ENCODE measurements around the gene TERB2.
"Not testable (repeated sequence)": the region's sequence is repeated elsewhere in the genome, so short reads cannot be mapped to it uniquely, and the experiment has no call there.

The TERB2 gene

DNA sequence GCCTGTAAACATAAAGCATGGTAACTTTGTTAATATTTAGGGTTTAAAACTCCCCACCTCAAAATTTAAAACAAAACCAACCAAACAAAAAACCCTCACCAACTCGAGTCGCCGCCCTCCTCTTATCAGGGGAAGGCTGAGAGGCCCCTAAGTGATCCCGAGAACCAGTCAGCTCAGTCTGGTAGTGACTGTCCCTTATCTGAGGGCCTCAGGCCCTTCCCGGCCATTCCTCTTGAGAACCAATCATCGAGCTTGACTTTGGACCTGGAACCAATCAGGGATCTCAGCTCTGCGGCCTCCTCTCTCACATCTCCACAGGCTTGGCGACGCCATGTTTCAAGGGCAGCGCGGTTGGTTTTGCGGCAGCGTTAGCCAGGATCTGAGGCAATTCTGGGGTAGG, at the start of gene TERB2:
TSS of gene TERB2 (plus strand) at position 300 of the 400 bp plus-strand sequence. CDS start at position 332, 32 bp downstream.
- DNase-seq: no peak

DNA sequence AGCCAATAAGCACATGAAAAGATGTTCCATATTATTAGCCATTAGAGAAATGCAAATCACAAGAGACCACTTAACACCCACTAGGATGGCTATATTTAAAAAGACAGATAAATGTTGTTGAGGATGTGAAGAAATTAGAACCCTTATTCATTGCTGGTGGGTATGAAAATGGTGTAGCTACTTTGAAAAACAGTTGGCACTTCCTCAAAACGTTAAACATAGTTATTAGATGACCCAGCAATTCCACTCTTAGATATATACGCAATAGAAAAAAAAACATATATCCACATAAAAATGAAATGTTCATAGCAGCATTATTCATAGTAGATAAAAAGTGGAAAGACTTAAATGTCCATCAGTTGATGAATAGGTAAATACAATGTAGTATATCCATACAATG, 47.1 kb upstream of the TERB2 start:
- DNase-seq: no peak

DNA sequence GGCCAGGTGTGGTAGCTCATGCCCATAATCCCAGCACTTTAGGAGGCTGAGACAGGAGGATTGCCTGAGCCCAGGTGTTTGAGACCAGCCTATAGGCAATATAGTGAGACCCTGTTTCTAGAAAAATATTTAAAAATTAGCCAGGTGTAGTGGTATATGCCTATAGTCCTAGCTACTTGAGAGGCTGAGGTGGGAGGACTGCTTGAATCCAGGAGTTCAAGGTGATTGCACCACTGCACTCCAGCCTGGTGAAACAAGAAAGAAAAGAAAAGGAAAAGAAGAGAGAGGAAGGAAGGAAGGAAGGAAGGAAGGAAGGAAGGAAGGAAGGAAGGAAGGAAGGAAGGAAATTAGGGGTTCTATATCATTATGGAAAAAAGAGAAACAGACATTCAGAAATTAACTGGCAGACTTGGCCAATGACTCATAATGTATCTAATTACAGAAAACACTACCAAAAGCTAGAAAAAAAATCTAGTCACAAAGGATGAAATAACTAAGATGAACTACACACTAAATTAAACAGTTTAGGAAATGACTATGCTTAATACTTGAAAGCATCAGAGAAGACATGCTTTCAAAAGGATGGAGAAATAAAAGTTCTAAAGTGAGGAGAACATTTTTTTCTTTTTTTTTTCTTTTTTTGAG, 45.4 kb upstream of the TERB2 start:
- no peak for DNase-seq

GRCh38 chr15:44912186-44912585, 44.3 kb upstream of the TERB2 start:
- not testable (repeated sequence) for DNase-seq

GRCh38 chr15:44912974-44913448, 43.5 kb upstream of the TERB2 start:
- DNase-seq: not testable (repeated sequence)

- DNase-seq: no peak
Measured at GRCh38 chr15:44918136-44918535, 38.4 kb upstream of the TERB2 start.

DNA sequence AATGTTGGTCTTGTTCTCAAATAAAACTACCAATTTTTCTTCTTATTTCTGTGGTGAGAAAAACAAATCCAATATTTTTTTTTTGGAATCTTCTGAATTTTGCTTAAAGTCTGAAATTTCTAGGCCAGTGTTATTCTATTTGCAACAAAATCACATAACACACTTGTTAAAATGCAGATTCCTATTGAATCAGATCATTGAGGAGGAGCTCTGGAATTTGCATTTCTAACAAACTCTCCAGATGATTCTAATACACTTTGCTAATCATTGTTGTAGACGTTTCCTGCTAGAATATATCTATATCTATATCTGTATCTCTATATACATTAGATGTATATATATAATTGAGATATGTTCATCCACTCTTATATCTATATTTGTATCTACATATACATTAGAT, 27.8 kb upstream of the TERB2 start:
- DNase-seq: not testable (repeated sequence)

- not testable (repeated sequence) for DNase-seq
Measured at GRCh38 chr15:44930283-44930682, 26.2 kb upstream of the TERB2 start.

GRCh38 chr15:44958302-44958701, 1.8 kb downstream of the TERB2 start:
- DNase-seq: not testable (repeated sequence)

DNA sequence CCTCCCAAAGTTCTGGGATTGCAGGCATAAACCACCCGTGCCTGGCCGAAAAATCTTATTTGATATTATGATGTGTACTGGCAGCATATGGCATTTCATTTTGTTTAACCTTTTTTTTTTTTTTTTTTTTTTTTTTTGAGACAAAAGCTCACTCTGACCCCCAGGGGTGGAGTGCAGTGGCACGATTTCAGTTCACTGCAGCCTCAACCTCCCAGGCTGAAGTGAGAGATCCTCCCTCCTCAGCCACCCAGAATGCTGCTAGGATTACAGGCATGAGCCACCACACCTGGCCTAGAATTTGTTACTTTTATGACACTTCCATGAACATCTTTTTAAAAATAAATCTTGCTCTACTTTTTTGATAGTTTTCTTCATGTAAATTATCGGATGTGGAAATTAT, 12.0 kb downstream of the TERB2 start:
- no peak for DNase-seq

GRCh38 chr15:44971036-44971435, 14.5 kb downstream of the TERB2 start:
- no peak for DNase-seq

DNA sequence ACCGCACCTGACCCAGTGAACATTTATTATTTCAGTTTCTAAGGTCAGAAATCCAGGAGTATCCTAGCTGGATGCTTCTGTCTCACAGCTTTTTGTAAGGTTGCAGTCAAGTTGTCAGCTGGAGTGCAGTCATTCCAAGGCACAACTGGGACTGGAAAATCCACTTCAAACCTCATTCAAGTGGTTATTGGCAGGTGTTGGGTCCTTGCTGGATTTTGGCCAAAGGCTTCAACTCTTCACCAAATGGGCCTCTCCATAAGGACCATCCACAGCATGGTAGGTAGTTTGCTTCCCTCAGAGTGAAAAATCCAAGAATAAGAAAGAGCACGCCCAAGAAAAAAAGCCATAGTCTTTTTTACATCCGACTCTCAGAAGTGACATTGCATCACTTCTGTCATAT, 19.7 kb downstream of the TERB2 start:
- DNase-seq: peak; percentile 46

DNA sequence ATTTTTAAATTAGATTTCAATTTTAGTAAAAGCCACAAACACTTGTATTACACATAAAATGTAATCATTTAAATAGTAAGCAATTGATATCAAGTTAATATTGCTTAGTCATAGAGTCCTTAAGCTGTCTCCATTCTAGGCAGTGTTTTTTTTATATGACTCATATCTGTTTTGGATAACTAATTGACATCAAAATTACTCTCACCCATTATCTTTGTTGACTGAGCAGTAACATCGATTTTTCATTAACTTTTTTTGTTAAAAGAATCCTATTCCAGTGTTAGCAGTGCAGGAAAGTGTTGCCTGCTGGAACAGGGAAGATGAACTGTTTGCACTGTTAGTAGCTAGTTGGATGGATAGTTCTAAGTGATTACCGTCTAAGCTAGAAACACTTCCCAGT, 21.3 kb downstream of the TERB2 start:
- not testable (repeated sequence) for DNase-seq

DNA sequence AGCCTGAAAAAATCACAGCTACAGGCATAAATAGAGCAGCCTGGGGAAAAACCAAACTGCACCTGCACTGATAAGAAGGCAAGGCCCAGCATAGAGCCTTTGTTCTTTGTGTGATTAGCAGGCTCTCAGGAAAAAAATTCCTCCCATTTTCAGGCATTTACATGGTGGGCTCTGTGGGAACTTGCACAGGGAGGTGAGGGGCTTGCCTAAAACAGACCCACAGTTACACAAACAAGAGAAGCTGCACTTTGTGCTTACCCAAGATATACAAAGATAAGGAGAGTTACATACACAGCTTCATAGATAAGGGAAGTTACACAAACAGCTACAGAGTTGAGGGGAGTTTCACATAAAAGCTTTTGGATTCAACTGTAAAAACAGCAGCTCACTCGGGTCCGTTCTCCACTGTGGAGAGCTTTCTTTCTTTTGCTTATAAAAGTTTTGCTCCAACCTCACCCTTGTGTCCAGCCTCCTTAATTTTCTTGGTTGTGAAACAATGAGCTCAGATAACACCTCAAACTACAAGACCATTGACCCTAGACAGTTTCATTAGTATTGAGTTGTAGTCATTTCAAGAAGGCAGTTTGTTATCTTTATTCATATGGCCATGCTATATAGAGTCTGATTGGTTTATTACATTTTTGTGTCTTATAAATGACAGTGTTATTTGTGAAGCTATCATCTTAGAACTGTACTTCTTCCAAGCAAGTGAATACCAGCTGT, 23.3 kb downstream of the TERB2 start:
- DNase-seq: not testable (repeated sequence)

- DNase-seq: not testable (repeated sequence)
Measured at GRCh38 chr15:44984144-44984543, 27.7 kb downstream of the TERB2 start.

GRCh38 chr15:44986346-44987055, 30.0 kb downstream of the TERB2 start:
- DNase-seq: not testable (repeated sequence)

- not testable (repeated sequence) for DNase-seq
Measured at GRCh38 chr15:44987711-44988110, 31.2 kb downstream of the TERB2 start.

DNA sequence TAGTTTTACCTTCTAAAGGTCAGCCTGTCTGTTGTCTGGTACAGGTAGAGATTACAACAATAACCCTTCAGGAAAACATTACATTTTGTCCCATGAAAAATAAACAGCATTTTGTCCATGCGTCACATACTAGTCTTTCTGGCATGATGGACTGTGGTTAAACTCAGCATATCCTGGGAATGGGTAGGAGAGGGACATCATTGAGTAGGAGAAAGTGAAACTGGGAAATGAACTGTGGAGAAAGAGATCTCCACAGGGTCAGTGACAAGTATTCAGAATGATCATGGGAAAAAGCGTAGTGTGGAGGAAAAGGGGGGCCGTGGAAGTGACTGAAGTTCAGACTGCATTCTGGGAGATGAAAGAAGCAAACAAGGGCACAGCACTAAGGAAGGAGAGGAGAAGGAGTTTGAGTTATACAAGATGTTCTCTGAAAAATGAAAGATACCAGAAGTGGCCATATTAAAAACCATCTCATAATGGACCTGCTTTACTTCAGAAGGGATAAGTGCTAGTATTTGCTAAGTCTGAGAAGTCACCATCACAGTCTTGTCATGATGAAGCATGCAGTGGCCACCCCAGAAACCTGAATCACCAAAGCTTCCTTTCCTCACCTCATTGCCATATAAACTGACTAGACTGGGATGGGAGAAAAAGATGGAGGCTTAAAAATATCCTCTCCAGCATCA, 31.8 kb downstream of the TERB2 start:
- DNase-seq: not testable (repeated sequence)

- DNase-seq: not testable (repeated sequence)
Measured at GRCh38 chr15:44988870-44989219, 32.4 kb downstream of the TERB2 start.

DNA sequence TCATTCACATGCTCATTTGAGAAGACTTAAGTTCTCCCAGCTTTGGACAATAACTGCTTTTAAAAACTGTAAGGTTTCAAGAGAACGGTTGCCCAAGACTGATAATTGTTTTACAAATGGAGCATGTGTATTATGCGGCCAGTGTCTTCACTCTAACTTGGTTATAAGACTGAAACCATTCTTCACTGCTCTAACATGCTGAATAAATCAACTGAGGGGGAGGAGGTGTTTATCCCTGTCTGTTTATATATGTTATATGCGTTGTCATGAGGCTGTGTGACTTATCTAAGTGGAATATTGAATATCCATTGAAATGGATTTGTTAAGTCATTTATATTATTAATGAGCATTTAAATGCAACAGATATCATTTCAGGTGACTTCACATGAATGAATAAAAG, 41.1 kb downstream of the TERB2 start:
- DNase-seq: not testable (repeated sequence)

GRCh38 chr15:44999105-44999504, 42.6 kb downstream of the TERB2 start:
- DNase-seq: no peak

DNA sequence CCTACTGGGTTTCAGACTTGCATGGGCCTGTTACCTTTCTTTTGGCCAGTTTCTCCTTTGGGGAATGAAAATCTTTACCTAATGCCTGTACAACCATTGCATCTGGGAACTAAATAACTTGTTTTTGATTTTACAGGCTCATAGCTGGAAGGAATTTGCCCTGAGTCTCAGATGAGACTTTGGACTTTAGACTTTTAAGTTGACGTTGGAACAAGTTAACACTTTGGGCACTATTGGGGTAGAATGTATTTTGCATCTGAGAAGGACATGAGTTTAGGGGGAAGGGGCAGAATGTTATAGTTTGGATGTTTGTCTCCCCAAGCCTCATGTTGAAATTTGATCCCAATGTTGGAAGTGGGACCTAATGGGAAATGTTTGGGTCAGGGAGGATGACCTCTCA, 44.7 kb downstream of the TERB2 start:
- not testable (repeated sequence) for DNase-seq
